ENCODE results near the gene MARCHF9.

Gene MARCHF9

DNA sequence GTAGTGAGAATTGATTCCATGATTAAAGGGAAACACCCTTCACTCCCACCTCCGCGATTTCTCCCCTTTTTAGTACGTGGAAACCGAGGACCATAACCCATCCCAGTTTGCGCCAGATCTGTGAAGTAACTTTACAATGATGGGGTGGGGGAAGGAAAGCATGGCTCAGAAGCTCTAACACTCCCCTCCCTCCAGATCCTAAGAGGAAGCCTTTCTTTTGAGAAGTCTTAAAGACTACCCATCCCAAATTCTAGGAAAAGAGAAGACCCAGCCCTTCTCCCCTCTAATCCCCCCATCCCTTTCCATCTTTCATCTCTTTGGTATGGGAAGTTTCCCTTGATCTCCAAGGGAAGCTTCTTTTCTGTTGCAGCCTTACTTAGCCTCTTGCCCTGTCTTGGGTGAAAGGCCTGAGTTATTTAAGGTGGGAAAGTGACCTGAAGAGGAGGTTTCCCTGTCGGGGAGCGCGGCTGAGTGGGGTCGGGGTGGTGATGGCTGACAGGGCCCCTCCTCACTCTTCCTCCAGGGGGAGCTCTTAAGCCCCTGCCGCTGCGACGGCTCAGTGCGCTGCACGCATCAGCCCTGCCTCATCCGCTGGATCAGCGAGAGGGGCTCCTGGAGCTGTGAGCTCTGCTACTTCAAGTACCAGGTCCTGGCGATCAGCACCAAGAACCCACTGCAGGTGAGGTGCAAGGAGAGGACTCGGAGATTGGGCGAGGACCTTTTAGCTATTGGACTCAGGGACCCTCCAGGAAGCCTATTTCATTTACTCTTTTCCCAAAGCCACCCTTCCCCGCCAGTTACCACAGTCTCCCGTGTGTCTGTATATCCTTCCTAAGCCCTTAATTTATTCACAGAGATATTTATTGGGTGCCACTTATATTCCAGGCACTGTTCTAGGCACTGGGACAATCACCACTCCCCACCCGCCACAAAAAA is 1.8 kb downstream of the MARCHF9 start:
- DNase-seq = peak; percentile 79

DNA sequence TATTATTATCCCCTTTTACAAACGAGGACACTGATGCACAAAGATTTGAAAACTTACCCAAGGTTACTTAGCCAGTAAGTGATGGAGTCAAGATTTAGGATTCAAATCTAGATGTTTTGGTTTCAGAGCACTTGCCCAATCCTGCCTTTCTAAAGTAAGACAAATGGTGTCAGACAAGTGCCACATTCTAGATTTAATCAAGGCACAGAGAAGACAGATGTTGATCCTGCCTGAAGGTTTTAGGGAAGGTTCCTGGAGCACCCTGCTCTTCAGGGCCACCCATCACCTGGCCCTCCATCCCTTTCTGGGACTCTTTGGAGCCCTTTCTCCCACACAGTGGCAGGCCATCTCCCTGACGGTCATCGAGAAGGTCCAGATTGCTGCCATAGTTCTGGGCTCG is 2.9 kb downstream of the MARCHF9 start:
- DNase-seq = no peak

DNA sequence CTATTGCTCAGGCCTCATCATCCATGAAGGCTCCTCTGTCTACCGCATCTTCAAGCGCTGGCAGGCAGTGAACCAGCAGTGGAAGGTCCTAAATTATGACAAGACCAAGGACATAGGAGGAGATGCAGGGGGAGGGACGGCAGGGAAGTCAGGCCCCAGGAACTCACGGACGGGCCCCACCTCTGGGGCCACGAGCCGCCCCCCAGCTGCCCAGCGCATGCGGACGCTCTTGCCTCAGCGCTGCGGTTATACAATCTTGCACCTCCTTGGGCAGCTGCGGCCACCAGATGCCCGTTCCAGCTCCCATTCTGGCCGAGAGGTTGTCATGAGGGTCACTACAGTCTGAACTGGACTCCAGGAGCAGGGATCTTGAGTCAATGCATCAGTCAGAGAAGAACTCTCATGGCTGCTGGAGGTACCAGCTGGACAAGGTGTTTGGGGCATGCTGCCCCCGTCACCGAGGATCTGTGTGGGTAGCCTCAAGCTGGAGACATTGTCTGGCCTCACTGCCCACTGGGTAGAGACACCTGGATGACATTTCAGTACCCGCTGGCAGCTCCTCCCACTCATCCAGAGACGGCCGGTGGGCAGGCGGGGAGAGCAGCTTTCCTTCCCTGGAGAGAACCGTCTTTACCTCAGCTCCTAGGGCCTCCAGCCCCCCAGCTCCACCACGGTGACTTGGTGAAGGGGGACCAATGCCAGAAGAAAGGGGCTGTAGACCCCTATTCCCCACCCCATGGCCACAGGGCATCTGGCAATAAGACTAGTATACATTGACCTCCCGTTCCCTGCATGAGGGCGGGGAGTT is 3.9 kb downstream of the MARCHF9 start:
- no peak for DNase-seq

DNA sequence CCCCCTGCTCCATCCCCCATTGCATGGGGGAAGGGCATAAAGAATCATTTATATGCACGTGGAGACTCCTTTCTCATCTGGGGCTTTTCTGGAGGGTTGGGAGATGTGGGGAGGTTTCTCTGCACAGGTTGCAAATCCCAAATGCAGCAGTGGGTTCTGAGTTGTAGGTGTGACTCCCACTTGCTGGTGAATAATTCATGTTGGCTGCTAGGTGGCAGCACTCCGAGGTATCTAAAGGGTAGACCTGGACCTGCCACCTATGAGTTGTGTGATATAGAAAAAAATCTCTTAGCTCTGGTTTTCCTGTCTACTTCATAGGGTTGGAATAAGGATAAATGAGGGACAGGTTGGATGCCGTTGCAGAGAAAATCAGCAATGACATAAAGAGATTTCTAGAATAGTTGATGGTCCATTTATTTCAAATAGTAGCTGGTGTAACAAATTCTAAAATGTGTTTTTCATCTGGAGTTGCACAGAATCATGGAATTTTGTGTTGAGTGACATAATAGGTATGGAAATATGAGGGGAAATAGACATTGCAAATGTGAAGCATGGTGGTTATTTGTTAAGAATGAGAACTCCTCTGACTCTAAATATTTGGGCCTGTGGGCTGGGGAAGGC is 4.6 kb downstream of the MARCHF9 start:
- DNase-seq = peak; percentile 71

- no peak for DNase-seq
Measured at GRCh38 chr12:57760347-57760982, 5.6 kb downstream of the MARCHF9 start.

- DNase-seq = no peak
Measured at GRCh38 chr12:57761391-57761998, 6.6 kb downstream of the MARCHF9 start.

GRCh38 chr12:57762463-57762862 is 7.6 kb downstream of the MARCHF9 start:
- DNase-seq = no peak

- no peak for DNase-seq
Measured at GRCh38 chr12:57763881-57764661, 9.2 kb downstream of the MARCHF9 start.

GRCh38 chr12:57764662-57765002 is 9.7 kb downstream of the MARCHF9 start:
- no peak for DNase-seq

DNA sequence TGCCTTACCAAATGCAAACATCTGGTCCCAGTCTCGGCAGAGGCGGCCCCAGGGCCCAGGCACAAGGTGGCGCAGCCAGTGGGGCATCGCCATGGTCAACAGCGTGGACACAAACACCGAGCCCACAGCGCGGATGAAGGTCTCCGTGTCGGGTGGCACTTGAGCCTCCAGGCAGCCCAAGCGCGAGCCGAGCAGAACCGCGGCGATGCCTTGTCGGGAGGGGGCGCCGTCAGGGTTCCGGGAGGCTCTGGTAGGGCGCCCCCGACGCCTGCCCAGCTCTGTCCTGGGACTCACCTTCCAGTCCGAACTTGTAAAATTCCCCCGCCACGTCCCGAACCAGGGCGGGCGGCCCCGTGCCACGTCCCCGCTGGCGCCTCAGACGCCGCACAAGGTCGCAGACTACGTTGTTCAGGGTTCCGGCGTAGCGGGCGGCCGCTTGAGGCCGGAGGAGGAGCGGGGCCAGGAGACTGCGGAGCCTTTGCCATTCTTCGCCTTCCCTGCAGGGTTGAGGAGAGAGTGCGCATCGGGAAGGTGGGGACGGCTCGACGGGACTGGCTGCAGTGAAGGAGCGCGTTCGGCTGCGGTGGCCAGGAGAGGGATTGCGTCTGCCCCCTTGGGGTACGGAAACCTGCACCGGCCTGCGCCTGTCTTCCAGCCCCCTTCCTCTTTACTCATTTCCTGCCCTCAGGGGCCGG is 10.2 kb downstream of the MARCHF9 start:
- DNase-seq = peak; percentile 53

GRCh38 chr12:57765698-57766463 is 11.0 kb downstream of the MARCHF9 start:
- no peak for DNase-seq

GRCh38 chr12:57766464-57767304 is 11.8 kb downstream of the MARCHF9 start, which contains the start of gene CYP27B1:
Gene CYP27B1, minus strand, starts transcription at chr12:57767078. Its CDS starts 37 bp downstream, at chr12:57767041.
- no peak for DNase-seq

- no peak for DNase-seq
Measured at GRCh38 chr12:57767305-57767698, 12.4 kb downstream of the MARCHF9 start.

DNA sequence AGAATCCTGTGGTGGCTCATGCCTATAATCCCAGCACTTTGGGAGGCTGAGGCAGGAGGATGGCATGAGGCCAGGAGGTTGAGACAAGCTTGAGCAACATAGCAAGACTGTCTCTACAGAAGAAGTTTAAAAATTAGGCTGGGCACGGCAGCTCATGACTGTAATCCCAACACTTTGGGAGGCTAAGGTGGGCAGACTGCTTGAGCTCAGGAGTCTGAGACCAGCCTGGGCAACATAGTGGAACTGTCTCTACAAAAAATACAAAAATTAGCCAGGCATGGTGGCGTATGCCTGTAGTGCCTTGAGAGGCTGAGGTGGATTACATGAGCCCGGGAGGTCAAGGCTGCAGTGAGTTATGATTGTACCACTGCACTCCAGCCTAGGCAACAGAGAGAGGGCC is 13.0 kb downstream of the MARCHF9 start:
- no peak for DNase-seq

- no peak for DNase-seq
Measured at GRCh38 chr12:57769594-57769993, 14.7 kb downstream of the MARCHF9 start.

DNA sequence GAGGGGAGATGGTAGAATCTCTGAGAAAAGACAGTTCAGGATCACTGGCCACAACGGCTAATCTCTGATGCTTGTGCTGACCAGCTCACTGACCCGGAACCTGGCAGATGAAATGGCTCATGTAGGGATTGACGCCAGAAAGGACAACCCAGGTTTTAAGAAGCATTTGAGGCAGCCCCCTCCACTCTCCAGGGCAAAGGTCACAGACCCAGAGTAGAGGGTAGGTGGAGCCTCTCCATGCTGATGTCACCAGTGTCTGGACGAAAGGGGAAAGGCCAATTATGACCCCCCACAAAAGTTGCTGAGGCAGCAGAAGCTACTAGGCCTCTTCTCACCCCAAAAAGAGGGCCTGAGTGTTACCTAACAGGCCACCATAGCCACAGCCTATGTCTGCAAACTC is 15.8 kb downstream of the MARCHF9 start:
- DNase-seq = no peak

DNA sequence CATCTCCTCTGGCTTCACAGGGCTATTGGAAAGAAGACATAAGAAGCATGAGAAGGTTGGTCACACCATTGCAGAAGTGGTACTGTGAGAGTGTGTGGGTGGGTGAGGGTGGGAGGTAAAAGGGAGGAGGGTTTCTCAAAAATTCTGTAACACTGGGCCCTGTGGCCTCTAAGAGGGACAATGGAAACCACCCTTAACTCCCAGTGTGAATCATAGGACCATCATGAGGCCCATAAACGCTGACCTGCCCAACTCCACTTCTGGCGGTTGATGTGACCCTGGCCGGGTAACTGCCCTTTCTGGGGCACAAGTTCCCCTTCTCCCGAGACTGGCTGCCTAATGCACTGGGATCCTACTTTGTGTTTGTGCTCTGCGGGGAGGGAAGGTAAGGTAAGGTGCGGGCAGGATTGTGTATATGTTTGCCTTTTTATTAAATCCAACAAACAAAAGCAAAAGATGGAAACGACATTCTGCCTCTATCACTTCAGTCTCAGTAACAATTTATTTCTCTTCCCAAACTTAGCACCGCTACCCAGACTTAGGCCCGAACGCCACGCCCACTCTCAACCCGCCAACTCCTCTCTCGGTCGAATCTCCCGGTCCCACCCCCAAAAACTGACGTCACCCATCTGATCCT is 16.5 kb downstream of the MARCHF9 start:
- peak; percentile 87 for DNase-seq

- DNase-seq = peak; percentile 93
Measured at GRCh38 chr12:57771873-57772428, 17.0 kb downstream of the MARCHF9 start, which contains the start of gene METTL1. Gene METTL1, minus strand, starts transcription at chr12:57772105. Its CDS starts 22 bp downstream, at chr12:57772083.
